Right ventricle myocardium inferior (tissue), 1 donor: ENCODE measurements around the gene MPZL1. TPM values are rescaled to one million over a fixed set of nuclear protein-coding genes. Genes with fewer than 3 reads are reported as not detected.

ENCODE experiments used
- ATAC-seq: fragments of 200-7000 bp; cut with Tn5 transposase; one replicate; pipeline ENCODE4 v1.9.1; 2020; ENCODE audit warnings: mild to moderate bottlenecking, moderate library complexity
- DNase-seq: peaks from one replicate; pipeline ENCODE4 v3.0.0; 2021; ENCODE audit errors: missing footprints
- intact Hi-C: fragments of 100-400 bp; cut with DNase I; formaldehyde crosslinking; loops from one replicate; pipeline ENCODE4 v1.11.0; 2022
- total RNA-seq: library from RNA; stranded (reverse); fragmentation: NEBNext Ultra II Directional; extraction: Animal tissue kit (Norgen Biotek cat#: 25700); gene quantifications from one replicate; pipeline ENCODE4 v1.2.1, GENCODE V29; 2021
- donor health status: DM: no; HTN: yes; CAD: no; lungs with severe emphysema.

The MPZL1 gene
- total RNA-seq, 1 donor from 2014 or later, result 47.9 TPM

- intact Hi-C loops, result no loop called here
- ATAC-seq (peak; percentile 82), DNase-seq (no peak)
Measured at GRCh38 chr1:167763525-167764220, 41.9 kb downstream of the MPZL1 start.

GRCh38 chr1:167764458-167765330 lies 42.9 kb downstream of the MPZL1 start:
- DNase-seq, result no peak
- ATAC-seq, result no peak
- intact Hi-C loops, result no loop called here

GRCh38 chr1:167765496-167765895 lies 43.7 kb downstream of the MPZL1 start:
- ATAC-seq (no peak), DNase-seq (no peak)
- intact Hi-C loops, result no loop called here

- intact Hi-C loops, result no loop called here
- DNase-seq (no peak), ATAC-seq (no peak)
Measured at GRCh38 chr1:167766538-167766937, 44.8 kb downstream of the MPZL1 start.

- intact Hi-C loops, result no loop called here
- ATAC-seq (no peak), DNase-seq (no peak)
Measured at GRCh38 chr1:167767761-167768160, 46.0 kb downstream of the MPZL1 start.

GRCh38 chr1:167770127-167770526 lies 48.3 kb downstream of the MPZL1 start:
- DNase-seq, result no peak
- intact Hi-C loops, result no loop called here

GRCh38 chr1:167772436-167772835 lies 50.7 kb downstream of the MPZL1 start:
- no peak for DNase-seq
- no peak for ATAC-seq
- intact Hi-C loops, result no loop called here

More at GRCh38 chr1:167770127-167770526, 48.3 kb downstream of the MPZL1 start:
- no peak for ATAC-seq

GRCh38 chr1:167773516-167773915 lies 51.7 kb downstream of the MPZL1 start:
- ATAC-seq (no peak), DNase-seq (no peak)
- intact Hi-C loops, result no loop called here

- DNase-seq (no peak), ATAC-seq (no peak)
- intact Hi-C loops, result no loop called here
Measured at GRCh38 chr1:167774710-167775109, 52.9 kb downstream of the MPZL1 start.

- ATAC-seq (no peak), DNase-seq (no peak)
- intact Hi-C loops, result no loop called here
Measured at GRCh38 chr1:167775178-167775577, 53.4 kb downstream of the MPZL1 start.

- DNase-seq, result no peak
- intact Hi-C loops, result no loop called here
- ATAC-seq, result no peak
Measured at GRCh38 chr1:167776151-167776550, 54.4 kb downstream of the MPZL1 start.

- intact Hi-C loops, result no loop called here
- no peak for ATAC-seq
- DNase-seq, result no peak
Measured at GRCh38 chr1:167776616-167777268, 55.0 kb downstream of the MPZL1 start.

GRCh38 chr1:167777269-167777650 lies 55.5 kb downstream of the MPZL1 start:
- intact Hi-C loops, result no loop called here
- ATAC-seq, result no peak
- no peak for DNase-seq

- no peak for DNase-seq
- intact Hi-C loops, result no loop called here
- no peak for ATAC-seq
Measured at GRCh38 chr1:167781558-167781957, 59.8 kb downstream of the MPZL1 start.

- ATAC-seq, result no peak
- no peak for DNase-seq
- intact Hi-C loops, result no loop called here
Measured at GRCh38 chr1:167782946-167783345, 61.2 kb downstream of the MPZL1 start.

GRCh38 chr1:167784876-167785550 lies 63.2 kb downstream of the MPZL1 start:
- intact Hi-C loops, result no loop called here
- DNase-seq, result no peak
- ATAC-seq, result no peak

- no peak for ATAC-seq
- intact Hi-C loops, result no loop called here
- no peak for DNase-seq
Measured at GRCh38 chr1:167786502-167786901, 64.7 kb downstream of the MPZL1 start.

GRCh38 chr1:167789501-167789900 lies 67.7 kb downstream of the MPZL1 start:
- ATAC-seq (no peak), DNase-seq (no peak)
- intact Hi-C loops, result no loop called here

- DNase-seq (no peak), ATAC-seq (no peak)
- intact Hi-C loops, result loop anchor here (5.0 to 10.0 kb wide), 2 partner anchors 33 to 295 kb away; no protein-coding TSS in a partner anchor
Measured at GRCh38 chr1:167790117-167790516, 68.3 kb downstream of the MPZL1 start.
